GM18511 (cell line): Measurements from ENCODE around the gene ZNF81.
"Not testable (repeated sequence)": the region's sequence is repeated elsewhere in the genome, so short reads cannot be mapped to it uniquely, and the experiment has no call there.

Source experiments
- ATAC-seq: cut with Tn5 transposase; IDR thresholded peaks from one replicate; pipeline ENCODE4 v1.9.1; 2021; ENCODE audit warnings: mild to moderate bottlenecking, moderate library complexity; ENCODE audit not compliant: unreplicated experiment

Gene ZNF81

DNA sequence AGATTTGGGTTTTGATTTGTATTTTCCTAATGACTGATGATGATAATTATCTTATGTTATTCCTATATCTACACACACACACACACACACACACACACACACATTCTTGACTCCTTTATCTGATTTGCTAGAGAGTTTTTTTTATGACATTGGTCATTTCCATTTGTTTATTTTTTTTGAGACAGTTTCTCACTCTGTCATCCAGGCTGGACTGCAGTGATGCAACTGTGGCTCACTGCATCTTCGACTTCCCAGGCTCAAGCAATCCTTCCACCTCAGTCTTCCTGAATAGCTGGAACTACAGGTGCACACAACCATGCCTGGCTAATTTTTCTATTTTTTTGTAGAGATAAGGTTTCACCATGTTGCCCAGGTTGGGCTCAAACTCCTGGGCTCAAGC, 6.7 kb downstream of the ZNF81 start:
- no peak for ATAC-seq

DNA sequence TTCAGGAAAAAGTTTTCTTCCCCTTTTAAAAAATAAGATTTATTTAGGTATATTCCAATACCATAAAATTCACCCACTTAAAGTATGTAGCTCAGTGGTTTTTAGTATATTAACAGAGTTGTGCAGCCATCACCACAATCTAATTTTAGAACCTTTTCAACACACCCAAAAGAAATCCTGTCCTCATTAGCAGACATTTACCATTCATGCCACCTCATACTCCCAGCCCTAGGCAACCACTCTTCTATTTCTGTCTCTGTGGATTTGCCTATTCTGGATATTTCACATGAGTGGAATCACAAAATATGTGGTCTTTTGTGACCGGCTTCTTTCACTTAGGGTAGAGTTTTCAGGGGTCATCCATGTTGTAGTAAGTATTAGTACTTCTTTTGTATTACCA, 7.4 kb downstream of the ZNF81 start:
- ATAC-seq = no peak

DNA sequence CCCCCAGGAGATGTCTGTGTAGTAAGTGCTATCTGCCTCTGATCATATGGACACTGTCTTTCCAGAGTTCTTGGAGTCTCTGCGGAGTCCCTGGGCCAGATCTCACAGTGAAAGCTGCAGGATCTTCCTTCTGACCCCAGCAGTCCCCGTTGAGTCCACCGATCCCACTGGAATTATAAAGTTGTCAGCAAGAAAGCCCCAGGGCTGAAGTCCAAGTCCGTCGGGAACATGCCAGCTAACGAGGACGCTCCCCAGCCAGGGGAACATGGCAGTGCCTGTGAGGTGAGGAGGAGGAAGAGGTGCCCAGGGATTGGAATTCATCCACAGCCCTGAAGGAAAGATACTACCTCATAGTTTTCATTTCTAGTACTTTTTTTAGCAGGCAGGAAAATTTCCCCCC, 9.3 kb downstream of the ZNF81 start:
- no peak for ATAC-seq

DNA sequence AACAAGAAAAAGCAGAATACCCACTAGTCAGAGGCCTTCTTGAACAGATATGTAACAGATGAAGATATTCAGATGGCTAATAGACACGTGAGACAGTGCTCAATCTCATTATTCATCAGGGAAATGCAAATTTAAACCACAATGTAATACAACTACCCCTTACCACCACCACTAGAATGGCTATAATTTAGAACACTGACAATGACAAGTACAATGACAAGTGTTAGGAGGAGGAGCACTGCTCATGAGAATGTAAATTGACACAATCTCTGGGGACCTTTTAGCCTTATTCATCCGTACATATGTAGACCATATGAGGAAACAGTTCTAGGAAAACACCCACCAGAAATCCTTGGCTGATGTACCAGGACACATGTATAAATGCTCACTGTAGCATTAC, 13.1 kb downstream of the ZNF81 start:
- no peak for ATAC-seq

DNA sequence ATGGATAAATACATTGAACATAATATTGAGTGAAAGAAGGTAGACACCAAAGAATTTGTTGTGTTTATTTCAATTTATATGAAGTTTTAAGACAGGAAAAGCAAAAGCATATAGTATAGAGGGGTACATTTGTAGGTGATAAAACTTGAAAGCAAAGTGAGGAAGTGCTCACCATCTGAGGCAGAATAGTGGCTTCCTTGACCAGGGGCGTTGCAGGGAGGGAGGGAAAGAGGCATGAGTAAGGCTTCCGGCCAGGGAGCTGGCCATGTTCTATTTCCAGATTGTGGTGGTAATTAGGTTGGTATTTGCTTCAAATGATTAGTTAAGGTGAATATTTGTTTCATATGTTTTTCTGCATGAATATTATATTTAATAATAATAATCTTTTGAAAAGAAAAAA, 13.7 kb downstream of the ZNF81 start:
- ATAC-seq = not testable (repeated sequence)

DNA sequence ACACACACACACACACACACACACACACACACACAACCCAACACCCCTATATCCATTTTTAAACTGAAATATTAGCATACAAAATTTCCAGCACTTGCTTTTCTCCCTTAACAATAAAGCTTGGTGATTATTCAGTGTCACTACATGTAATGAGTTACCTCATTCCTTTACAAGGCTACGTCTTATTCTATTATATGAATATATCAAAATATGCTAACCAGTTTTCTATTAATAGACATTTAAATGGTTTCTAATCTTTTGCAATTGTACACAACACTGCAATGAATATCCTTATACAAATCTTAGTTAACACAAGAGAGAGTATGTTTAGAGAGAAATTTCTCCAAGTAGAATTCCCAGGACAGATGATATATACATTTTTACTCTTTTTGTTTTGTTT, 14.2 kb downstream of the ZNF81 start:
- ATAC-seq = no peak

DNA sequence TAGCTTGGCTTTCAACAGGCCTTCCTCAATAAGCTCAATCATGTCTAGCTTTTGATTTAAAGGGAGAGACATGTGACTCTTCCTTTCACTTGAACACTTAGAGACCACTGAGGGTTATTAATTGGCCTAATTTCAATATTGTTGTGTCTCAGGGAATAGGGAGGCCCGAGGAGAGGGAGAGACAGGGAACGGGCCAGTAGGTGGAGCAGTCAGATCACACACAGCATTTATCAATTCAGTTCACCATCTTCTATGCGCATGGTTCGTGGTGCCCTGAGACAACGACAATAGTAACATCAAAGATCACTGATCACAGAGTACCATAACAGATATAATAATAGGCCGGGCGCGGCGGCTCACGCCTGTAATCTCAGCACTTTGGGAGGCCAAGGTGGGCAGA, 17.8 kb downstream of the ZNF81 start:
- no peak for ATAC-seq

DNA sequence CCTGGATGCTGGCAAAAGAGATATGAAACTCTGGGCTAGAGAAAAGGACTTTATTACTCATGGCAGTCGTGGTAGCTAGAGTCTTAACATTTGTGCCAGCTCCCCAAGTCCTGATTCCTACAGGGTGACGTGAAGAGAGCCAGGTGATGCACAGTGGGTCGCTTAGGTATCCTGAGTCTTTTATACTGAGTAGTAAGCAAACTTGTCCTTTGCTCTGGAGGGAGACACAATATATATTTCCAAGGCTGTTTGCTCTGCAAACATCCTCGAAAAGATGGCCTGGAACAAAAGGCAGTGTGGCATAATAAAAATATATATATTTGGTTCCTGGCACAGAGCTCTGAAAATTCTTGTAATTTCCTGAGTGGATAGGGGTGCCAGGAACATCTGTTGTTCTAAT, 23.0 kb downstream of the ZNF81 start:
- no peak for ATAC-seq

DNA sequence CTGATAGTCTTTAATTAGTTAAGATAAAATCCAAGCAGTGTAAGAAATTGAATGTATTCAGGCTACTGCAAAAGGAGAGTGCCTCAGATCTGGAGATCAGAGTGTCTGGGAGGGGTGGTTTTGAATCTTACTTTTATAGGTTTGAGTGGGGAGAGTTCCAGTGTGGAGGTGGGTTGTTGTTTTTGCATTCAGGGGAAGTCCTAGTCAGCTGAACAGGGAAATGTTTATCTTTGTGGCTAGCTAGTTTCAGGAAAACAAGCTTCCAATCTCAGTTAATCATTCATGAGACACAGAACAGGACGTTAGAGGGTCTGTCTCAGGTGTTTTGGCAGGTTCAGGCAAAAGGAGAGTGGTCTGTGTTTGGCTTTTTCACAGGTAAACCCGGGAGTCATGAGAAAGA, 26.0 kb downstream of the ZNF81 start:
- ATAC-seq = no peak

DNA sequence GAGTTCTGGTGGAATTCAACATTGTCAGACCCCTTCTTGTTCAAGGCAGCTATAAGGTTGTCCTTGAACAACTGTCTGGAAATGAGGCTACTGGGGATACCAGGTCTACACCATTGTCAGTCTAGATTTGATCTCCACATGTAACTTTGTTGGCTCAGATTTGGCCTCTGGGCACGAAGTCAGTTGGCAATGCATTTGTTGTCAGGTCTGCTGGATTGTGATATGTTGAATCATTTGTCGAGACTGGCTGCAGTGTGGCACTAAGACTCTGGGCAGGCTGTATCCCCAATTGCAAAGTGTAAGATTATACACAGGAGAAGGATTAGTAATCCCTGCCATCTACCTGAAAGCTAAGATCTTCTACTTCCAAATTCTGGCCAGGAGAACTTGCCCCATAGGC, 26.5 kb downstream of the ZNF81 start:
- ATAC-seq = no peak

DNA sequence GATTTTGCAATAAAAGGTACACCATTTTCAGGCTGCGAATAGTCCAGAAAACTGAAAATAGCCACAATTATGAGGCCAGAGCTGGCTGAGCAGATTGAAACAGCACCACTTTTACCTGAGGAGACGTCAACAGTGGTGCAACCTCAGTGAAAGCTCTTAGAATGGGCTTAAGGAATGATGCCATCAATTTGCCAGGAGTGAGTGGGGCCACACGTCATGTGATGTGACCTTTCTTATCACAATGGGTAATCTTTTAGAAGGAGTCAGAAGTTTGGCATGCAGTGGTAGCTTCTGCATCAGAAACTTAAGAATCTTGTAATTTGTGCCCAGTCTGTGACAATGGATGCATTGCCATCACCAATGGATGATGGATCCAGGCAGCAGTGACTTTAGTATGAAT, 27.6 kb downstream of the ZNF81 start:
- ATAC-seq = no peak

DNA sequence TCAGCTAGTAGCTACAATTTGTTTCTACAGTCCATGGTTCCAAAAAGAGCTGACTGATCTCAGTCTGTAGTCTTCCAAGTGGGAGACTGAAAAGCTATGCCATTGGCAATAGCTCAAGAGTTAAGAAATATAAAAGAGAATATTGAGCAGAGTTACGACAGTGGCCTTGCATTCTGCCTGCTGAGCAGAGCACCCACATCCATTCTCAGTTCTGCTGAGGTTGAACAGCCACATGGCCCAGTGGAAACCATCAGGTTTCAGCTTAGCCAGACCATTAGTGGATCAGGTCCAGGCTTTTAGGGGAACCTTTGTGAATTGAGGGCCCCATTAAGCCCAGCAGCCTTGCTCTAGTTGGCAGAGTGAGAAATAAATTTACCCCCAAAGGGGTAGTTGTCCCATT, 28.1 kb downstream of the ZNF81 start:
- no peak for ATAC-seq

DNA sequence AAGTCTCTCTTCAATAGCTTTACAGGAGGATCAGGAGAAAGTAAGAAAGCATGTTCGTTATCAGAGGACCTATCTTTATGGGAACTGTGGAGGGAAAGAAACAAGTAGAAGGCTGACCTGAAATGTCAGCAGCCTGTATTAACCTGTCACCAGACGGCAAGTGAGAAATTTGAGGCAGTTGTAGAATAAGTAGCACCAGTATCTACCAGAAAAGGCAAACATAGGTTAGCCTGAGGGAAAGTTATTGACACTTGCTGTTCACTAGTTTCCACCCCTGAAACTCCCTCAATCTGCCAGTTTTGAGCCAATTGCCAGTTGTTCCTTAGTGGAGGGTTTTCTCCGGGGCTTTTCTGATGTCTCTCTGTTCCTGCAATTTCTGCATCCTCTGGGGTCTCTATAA, 36.4 kb downstream of the ZNF81 start:
- ATAC-seq = no peak

DNA sequence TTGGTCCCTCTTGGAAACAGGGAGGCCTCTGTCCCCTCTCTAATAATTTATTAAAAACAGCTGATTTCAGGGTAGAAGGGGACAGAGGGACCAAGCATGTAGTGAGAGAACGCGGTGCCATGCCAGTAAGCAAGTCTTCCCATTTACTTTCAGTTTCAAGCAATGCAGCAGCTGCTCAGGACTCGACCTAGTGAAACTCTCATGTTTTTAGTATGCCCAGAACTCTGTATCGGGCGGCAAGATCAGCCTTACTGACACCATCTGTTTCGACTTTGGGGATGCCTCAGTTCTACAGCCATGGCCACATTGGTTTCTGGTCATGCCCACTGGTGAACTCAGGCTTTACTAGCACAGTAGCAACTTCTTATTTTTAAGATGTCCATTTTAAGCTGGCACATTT, 40.6 kb downstream of the ZNF81 start:
- no peak for ATAC-seq

DNA sequence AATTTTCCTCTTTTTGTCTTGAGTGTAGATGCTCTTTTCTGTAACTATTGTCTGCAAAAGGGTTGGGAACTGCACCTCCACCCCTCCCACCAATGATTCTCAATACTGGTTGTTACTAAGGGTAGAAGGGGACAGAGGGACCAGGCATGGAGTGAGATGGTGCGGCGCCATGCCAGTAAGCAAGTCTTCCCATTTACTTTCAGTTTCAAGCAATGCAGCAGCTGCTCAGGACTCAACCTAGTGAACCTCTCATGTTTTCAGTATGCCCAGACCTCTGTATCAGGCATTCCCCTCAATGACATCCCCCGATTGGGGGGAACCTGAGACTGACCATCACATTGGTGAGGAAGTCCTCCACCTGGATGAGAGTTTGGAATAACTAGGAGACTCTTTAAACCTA, 41.5 kb downstream of the ZNF81 start:
- ATAC-seq = no peak

DNA sequence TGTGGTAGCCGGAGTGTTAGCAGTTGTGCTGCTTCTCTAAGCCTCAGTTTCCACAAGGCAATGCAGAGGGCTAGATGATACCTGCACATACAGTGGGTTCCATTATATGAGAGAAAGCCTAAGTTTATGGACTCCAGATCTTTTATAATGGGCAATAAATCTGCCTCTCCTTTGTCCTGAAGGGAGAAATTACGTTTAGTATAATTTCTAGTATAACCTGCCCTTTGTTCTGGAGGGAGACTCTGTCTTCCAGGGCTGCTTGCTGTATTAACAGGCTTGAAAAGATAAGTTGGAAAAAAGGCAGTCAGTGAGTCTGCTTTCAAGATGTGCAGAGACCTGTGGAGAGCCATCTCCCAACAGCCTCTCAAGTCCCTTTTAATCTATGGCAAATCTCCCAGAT, 42.8 kb downstream of the ZNF81 start:
- ATAC-seq = no peak

DNA sequence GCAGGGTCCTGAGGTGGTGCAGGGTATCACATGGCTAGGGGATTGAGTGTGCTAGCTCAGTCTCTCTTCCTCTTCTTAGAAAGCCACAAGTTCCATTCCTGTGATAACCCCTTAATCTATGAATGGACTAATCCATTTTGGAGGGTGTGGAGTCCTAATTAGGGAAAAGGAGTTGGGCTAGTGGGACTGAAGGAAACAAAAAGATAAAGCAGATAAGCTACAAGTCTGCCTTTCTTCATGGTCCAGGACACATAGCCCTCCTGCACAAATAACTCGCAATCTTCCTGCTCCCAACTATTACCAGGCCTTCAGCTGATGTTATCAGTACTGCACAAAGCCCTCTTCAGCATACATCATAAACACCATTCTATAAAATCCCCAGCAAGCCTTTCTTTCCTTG, 44.2 kb downstream of the ZNF81 start:
- no peak for ATAC-seq

DNA sequence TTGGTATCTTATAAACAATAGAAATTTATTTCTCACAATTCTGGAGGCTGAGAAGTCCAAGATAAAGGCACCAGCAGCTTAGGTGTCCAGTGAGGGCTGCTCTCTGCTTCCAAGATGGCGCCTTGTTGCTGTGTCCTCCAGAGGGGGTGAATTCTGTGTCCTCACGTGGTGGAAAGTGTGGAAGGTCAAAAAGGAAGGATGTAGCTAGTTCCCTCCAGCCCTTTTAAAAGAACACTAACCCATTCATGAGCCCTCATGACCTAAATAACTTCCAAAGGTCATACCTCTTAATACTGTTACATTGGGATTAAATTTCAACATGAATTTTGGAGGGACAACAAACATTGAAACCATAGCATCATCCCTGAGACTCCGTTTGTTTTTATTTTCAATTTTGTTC, 48.8 kb downstream of the ZNF81 start:
- no peak for ATAC-seq

DNA sequence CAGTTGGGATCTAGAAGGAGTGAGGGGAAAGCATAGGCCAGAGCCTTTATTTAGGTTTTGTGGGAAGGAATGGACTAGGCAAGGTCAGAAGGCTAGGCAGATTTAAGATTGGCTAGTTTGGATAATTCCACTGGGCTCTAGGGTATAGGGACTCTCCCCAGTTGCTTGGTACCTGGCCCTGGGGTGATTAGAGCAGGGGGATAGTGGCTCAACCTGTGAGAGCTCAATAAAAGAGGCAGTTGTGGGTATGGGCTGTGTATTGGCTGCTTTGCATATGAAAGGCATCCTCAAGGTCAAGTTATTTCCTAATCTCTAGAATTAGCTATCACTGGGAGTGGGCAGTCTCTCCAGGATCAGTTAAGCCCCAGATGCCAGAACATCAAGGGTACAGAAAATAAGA, 61.3 kb downstream of the ZNF81 start:
- no peak for ATAC-seq

DNA sequence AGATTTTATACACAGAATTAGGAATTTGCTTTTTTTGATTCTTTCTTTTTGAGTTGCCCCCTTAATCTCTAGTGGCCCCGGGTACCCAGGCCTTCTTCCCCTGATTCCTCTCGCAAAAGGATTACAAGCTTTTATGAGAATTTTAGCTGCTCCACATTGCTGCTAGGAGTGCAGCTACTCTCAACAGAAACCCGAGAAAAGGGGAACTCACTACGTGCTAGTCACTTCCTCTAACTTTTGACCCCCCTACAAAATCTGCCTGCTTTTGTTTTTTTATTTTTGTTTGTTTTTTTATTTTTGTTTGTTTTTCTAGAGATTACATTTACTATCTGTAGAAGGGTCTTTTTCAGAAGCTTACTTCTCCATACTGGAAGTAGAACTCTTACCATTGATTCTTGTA, 64.1 kb downstream of the ZNF81 start:
- ATAC-seq = no peak

DNA sequence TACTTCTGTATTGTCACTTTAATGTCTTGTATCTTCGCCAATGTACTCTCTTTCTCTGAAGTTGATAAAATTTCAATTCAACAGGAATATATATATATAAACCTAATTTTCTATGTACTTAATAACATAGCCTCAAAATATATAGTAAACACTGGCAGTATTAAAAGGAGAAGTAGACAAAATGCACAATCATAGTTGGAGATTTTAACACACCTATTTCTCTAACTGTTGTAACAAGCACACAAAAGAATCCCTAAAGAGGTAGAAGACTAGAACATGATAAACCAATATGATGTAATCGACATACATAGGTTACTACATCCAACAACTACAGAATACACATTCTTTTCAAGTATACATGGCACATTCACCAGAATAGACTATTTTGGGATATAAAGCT, 65.5 kb downstream of the ZNF81 start:
- ATAC-seq = no peak

DNA sequence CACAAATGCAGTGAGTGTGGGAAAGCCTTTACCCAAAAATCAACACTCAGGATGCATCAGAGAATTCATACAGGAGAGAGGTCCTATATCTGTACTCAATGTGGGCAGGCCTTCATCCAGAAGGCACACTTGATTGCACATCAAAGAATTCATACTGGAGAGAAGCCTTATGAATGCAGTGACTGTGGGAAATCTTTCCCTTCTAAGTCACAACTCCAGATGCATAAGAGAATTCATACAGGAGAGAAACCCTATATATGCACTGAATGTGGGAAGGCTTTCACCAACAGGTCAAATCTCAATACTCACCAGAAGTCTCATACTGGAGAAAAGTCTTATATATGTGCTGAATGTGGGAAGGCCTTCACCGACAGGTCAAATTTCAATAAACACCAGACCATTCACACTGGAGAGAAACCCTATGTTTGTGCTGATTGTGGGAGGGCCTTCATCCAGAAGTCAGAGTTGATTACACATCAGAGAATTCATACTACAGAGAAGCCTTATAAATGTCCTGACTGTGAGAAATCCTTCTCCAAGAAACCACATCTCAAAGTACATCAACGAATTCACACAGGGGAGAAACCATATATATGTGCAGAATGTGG, 79.3 kb downstream of the ZNF81 start:
- ATAC-seq = no peak

DNA sequence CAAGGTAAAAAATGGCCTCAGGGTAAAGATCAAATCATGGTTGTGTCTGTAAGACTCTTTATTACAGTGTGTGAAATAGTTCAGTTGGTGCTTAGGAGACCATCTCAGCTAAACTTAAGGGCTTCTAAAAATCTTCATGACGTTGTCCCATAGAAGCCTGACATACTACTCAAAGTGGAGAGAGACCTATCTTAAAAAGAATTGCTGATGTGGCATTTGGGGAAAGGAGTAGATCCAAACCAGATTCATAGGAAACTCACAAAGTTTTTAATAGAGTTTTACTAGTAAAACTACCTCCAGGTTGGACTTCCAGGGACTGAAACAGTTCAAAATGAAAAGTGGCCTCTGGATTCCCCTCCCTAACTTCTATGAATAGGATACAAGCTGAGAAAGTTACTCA, 81.6 kb downstream of the ZNF81 start:
- ATAC-seq = no peak

DNA sequence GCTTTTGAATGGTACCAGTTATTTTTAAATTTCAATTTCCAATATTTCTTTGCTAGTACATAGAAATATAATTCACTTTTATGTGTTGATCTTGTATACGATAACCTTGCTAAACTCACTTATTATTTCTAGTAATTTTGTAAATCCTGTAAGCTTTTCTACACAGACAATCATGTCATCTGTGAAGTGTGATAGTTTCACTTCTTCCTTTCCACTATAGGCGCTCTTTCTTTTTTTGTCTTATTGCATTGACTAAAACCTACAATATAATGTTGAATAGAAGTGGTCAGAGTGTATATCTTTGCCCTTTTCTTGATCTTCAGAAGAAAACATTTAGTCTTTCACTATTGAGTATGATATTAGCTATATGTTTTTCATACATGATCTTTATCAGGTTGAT, 90.5 kb downstream of the ZNF81 start:
- ATAC-seq = no peak
